Hematopoietic multipotent progenitor cell (in vitro differentiated cells): Measurements from ENCODE around the gene IL1A. TPM values are rescaled to one million over a fixed set of nuclear protein-coding genes. Genes with fewer than 3 reads are reported as not detected.

Source experiments
- DNase-seq, 3 donors: peaks; one replicate each; pipeline ENCODE4 v3.0.0-alpha.2; 2011 to 2015; ENCODE audit warnings: low read depth in 2 of 3, low spot score in 2 of 3
- total RNA-seq: library from RNA; depleted of rRNA; stranded (reverse); fragments of >200 nt; gene quantifications from one replicate; pipeline ENCODE4 v1.2.3, GENCODE V29; 2012

The IL1A gene
- total RNA-seq, 1 donor: under 0.01 TPM

GRCh38 chr2:112730216-112730615 lies 54.1 kb downstream of the IL1A start:
- DNase-seq: no peak

- DNase-seq: no peak
Observed at GRCh38 chr2:112728378-112729175, 55.7 kb downstream of the IL1A start.

DNA sequence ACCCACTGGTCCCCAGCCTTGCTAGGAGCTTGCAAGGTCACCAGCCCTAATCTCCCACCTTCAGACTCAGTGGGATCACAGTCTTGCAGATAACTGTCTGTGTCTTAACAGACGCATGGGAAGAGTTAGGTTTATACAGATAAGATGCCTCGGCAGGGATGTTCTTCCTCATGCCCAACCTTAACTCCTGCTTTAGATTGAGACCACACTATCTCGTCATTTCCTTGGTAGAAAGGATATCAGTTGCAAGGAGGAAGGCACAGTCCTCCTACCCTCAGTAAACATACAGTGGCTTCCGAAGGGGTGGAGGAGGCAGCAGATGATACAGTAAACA lies 56.3 kb downstream of the IL1A start:
- no peak for DNase-seq

DNA sequence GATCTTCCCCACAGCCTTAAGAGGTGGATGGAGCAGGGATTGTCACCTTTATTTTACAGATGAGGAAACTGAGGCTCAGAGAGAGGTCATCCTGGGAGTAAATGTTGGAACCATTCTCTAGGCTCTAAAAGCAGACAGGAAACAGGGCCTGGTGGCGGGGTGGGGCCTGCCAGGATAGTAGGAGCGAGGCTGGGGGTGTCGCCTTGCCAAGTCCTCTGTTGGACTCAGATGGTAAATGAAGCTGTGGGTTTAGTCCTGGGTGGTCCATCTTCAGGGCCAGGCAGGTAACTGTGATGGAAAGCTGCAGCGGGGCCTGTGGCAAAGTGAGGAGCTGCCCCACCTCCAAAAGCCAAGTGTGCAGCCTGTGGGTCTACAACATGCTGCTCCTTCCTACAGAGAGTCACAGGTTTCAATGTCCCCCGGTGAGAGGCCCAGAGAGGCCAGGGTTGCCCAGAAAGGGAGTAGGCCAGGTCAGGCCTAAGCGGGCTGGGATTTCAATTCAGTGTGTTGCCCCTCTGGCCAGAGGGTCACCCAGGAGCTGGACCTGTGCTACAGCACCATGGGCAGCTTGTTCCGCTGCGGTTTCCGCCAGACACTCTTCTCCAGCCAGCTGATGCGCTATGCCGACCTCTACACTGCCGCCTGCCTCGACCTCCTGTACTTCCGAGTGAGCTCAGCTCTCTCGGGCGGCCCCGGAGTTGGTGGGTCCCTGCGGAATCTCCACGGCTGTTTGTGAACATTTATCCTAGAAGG lies 56.8 kb downstream of the IL1A start:
- DNase-seq: no peak

DNA sequence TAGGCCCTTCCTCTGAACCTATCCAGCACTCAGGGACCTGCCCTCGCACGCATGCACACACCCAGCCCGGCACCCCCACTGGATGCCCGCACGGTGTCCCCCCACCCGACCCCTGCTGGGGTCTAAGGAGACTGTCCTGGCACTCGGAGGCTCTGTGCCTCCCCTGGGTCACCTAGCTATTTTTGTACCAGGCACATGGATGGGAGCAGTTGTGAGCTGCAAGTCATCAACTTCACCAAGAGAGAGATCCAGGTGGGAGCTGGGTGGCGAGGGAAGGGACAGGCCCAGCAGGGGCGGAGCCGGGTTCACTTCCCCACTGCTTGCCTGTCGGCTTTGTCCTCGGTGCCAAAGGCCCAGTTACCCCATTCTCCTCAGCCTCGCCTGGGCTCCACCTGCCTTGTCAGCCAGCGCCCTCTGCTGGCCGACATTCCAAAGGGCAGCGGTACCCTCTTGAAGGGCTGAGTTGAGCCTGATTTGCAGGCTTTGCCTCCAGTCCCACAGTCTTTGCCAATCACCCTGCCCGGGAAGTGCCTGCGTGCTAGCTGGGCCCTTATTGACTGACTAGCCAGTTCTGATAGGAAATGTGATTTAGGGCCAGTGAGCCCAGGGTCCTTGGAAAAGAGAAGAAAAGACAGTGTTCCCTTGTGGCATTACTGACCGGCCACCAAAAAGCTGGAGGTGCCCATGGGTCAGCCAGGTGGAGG lies 57.7 kb downstream of the IL1A start:
- peak; percentile 83 to 95 (median 90) for DNase-seq

GRCh38 chr2:112725545-112726457 lies 58.5 kb downstream of the IL1A start:
- no peak for DNase-seq

DNA sequence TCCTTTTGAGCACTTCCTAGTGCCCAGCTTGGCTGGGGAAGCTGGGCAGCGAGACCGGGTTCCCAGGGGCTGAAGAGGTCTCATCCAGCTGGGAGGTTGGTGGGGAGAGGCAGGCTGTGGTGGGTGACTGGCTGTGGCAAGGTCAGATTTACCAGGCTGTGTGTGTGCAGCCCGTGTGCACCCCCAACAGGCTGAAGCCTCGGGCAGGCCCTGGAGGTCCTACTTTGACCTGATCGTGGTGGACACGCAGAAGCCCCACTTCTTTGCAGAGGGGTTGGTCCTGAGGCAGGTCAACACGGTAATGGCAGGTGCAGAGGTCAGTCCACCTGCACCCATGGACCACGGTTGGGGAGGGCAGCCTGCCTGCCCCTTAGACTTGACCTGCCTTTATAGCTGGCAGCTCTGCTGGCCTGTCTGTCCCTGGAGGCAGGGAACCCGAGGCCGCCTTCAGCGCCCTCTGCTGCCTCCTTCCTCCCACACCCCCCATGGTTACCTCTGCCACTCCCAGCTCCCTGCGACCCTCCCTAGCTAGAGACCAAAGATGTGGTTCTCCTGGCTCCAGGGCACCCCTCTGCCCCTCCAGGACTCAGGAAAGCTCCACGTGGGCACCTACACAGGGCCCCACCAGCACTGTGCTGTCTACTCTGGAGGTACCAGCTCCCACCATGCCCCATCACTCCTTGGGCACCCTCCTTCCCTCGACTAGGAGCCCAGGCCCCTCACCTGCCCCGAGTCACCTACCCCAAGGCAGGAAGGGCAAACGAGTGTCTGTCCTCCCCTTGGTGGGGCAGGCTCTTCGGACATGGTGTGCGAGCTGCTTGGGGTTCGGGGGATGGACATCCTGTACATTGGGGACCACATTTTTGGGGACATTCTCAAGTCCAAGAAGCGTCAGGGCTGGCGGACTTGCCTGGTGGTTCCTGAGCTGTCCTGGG lies 59.4 kb downstream of the IL1A start:
- peak in 2 of 3 donors; percentile 43 to 55 for DNase-seq

- no peak for DNase-seq
Observed at GRCh38 chr2:112723995-112724394, 60.3 kb downstream of the IL1A start.

Other genes with a start within 250 kb of the IL1A start
- gene POLR1B, start 242.0 kb downstream of the IL1A start, total RNA-seq: 18.6 TPM
- 29.6 TPM for gene CHCHD5, start 199.9 kb downstream of the IL1A start, total RNA-seq
- 32.9 TPM for gene SLC20A1, start 138.6 kb downstream of the IL1A start, total RNA-seq
- gene NT5DC4, start 63.5 kb downstream of the IL1A start, total RNA-seq: not detected
- gene CKAP2L, start 19.9 kb downstream of the IL1A start, total RNA-seq: 0.81 TPM
- gene IL1B, start 52.3 kb upstream of the IL1A start, total RNA-seq: 279 TPM
- not detected for gene IL37, start 126.7 kb upstream of the IL1A start, total RNA-seq
- not detected for gene IL36G, start 193.5 kb upstream of the IL1A start, total RNA-seq
- gene IL36A, start 221.0 kb upstream of the IL1A start, total RNA-seq: under 0.01 TPM